Stimulated activated CD4-positive, alpha-beta T cell treated with anti-CD3 and anti-CD28 coated beads, Interleukin-15, amount 100 ng/mL, for 48 hours (primary cell): ENCODE measurements around the gene ACOT9.
"Not testable (repeated sequence)": the region's sequence is repeated elsewhere in the genome, so short reads cannot be mapped to it uniquely, and the experiment has no call there.

Experiments
- DNase-seq, 2 donors: peaks; one replicate each; pipeline ENCODE4 v3.0.0-alpha.2; 2020; ENCODE audit warnings: low read depth in 2 of 2

The ACOT9 gene, protein sequence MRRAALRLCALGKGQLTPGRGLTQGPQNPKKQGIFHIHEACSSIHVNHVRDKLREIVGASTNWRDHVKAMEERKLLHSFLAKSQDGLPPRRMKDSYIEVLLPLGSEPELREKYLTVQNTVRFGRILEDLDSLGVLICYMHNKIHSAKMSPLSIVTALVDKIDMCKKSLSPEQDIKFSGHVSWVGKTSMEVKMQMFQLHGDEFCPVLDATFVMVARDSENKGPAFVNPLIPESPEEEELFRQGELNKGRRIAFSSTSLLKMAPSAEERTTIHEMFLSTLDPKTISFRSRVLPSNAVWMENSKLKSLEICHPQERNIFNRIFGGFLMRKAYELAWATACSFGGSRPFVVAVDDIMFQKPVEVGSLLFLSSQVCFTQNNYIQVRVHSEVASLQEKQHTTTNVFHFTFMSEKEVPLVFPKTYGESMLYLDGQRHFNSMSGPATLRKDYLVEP

DNA sequence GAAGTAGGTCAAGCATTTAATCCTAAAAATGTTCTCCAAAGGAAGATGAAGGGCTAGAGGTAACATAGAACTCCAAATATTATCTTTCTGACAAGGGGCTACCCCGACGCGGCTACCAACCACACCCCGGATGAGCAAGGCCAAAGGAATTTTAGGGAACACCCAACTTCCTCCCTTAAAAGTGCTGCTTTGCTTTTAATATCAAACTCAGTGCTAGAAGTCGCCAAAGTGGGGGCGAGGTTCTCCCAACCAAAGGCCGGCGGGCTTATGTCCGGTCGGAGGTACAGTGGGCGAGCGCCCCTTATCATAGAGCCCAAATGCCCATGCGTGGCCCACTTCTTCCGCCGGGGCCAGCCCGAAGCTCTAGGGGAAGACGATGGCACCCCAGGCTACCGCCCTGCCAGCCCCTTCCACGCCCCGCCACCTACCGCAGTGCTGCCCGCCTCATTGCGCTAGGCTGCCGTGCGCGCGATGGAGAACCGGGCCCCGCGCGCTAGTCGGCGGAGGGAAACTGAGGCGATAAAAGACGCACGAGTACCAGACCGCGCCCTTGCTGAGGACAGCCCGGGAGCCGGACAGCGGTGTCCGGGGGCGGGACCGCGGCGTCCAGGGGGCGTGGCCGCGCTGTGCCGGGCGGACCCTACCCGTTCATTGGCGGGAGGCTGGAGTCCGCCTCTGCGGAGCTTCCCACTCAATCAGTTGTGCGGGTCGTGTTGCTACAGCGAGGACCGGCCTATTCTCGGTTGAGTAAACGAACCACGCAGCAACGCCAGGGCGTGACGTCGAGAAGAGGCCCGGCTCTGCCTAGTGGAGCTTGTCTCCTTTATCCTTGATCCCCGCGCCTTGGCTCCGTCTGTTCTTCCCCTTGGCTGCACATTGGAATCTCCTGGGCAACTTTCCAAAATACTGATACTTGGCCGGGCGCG, at the start of gene ACOT9:
Gene ACOT9 (minus strand): TSS at position 580 of the 926 bp plus-strand sequence. CDS start 132 bp downstream, at position 448.
- peak; percentile 58 to 70 for DNase-seq

- DNase-seq: no peak
Observed at GRCh38 chrX:23790155-23790497, 47.0 kb upstream of the ACOT9 start.

- DNase-seq: no peak
Observed at GRCh38 chrX:23789386-23790154, 46.5 kb upstream of the ACOT9 start.

GRCh38 chrX:23788946-23789345, 45.9 kb upstream of the ACOT9 start:
- DNase-seq: no peak

DNA sequence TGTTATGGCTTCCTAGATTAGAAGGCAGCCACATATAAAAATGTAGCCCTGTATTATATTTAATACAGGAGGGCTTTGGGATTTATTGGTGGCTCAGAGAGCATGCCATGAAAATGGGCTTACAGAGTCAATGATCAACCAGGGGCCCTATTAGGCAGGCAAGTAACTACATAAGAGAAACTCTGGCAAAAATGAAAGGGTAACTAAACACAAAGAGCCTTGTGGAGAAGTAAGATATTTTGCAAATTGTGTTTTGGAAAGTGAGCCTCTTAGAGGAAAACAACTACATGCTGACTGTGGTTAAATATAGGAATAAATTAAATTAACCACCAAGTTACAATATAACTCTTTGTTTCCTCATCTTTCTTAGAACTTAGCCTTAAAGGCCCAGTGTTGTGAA, 45.4 kb upstream of the ACOT9 start:
- DNase-seq: no peak

DNA sequence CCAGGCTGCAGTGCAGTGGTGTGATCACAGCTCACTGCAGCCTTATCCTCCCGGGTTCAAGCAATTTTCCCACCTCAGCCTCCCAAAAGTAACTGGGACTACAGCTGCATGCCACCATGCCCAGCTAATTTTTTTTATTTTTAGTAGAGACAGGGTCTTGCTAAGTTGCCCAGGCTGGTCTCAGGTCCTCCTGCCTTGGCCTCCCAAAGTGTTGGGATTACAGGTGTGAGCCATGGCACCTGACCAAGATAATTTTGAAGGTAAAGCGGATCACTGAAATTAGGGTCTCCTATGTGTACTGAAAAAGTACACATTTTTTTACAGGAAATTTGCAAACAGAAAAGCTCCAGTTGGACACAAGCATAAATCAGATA, 44.7 kb upstream of the ACOT9 start:
- no peak for DNase-seq

GRCh38 chrX:23786268-23786815, 43.3 kb upstream of the ACOT9 start:
- DNase-seq: no peak

DNA sequence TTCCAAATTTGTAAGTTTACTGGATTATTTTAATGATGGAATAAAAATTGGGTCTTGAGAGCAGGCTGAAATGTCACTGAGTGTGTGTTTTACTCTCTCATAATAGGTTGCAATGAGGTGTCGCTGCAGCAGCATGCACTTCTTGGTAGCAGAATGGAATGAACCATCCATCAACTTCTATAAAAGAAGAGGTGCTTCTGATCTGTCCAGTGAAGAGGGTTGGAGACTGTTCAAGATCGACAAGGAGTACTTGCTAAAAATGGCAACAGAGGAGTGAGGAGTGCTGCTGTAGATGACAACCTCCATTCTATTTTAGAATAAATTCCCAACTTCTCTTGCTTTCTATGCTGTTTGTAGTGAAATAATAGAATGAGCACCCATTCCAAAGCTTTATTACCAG, 42.5 kb upstream of the ACOT9 start:
- no peak for DNase-seq

DNA sequence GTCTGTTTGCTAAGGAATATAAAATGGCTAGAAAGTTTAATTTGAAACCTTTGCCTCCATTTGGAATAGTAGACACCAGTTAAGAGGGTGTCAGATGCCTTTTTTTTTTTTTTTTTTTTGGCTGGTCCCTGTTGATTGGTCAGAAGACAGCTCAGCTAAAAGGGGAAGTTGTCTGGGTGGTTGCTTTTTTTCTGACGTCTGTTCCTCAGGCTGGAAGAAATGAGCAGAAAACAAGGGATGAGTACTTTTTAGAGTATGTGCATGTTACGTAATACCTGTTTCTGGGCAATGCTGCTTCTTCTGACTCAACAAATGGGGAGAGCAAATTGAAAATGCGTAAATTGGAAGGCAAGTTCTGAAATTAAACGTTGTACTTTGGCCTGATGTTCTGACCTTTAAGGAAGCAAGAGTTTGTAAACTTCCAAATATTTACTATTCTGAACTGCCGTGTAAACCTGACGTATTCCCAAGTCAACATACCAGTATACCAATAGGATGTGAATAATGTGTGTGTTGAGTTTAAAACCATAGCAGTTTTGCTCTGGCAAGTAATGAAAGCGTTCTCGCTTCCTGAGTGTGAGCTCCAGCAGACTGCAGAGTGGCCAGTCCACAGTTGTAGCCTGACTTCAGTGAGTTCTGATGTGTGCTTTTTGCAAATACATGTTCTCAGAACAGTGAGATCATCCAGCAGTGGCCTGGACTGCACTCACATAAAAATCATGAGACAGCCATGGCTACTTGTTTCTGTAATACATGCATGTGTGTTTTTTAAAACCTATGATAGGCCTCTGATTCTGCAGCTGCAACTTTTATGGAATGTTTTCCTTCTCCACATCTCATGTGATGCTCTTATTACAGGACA, 41.6 kb upstream of the ACOT9 start:
- no peak for DNase-seq

GRCh38 chrX:23783589-23784469, 40.8 kb upstream of the ACOT9 start:
- no peak for DNase-seq

- DNase-seq: peak; percentile 89 to 91
Observed at GRCh38 chrX:23782863-23783588, 40.0 kb upstream of the ACOT9 start, which contains the start of gene SAT1. SAT1 (plus strand) TSS chrX:23783173; CDS start chrX:23783352, 179 bp downstream.

DNA sequence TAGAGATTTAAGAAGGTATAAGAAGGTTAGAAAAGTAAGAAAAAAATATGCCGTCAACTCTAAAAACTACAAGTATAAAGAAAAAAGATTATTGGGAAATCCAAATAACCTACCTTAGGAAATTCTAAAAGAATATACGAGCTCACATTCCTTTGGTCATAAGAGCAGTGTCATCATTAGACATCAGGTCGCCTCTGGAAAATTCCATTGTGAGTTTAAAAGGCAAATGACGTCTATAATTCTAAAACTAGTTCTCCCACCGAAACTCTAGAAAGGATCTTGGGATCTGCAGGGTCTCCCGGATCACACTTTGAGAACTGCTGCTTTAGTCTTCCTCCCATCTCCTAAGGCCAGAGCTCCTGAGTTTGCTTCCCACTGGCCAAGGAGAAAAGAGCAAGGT, 39.4 kb upstream of the ACOT9 start:
- no peak for DNase-seq

DNA sequence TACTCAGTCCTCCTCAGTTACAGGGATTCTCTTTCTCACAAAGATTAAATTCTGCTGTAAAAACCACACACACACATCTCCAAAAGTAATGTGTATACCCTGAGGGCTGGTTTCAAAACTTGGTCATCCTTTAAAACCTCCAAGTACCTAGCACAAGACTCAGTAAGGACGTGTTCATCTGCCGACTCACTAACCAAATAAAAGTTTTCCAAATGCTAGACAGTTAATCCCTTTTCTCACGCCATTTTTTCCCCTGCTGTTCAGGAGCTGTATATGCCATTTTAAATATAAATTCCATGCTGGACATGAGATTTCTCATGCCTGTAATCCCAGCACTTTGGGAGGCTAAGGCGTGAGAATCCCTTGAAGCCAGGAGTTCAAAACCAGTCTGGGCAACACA, 35.9 kb upstream of the ACOT9 start:
- DNase-seq: no peak

- no peak for DNase-seq
Observed at GRCh38 chrX:23776363-23776762, 33.3 kb upstream of the ACOT9 start.

GRCh38 chrX:23773601-23774175, 30.6 kb upstream of the ACOT9 start:
- no peak for DNase-seq

DNA sequence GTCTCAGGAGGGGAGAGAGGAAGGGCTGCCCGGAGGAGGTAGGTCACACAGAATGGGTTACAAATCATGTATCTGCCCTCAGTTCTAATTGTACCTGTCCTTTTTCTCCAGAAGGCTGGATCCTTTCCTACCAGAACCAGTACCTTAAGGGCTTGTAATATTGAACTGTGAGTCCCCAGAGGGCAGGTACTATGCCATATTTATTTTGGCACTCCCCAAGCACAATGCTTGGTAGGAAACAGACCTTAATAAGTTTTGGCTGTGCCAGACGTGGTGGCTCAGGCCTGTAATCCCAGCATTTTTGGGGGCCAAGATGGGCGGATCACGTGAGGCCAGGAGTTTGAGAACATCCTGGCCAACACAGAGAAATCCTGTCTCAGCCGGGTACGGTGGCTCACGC, 28.0 kb upstream of the ACOT9 start:
- not testable (repeated sequence) for DNase-seq

GRCh38 chrX:23770142-23770541, 27.1 kb upstream of the ACOT9 start:
- no peak for DNase-seq
